ENCODE results near the gene S100A5. TPM values are rescaled to one million over a fixed set of nuclear protein-coding genes. Genes with fewer than 3 reads are reported as not detected.

S100A5 gene
- total and polyA plus RNA-seq, 10 of the 15 experiments (the other 5 are each of a cell fraction or from before 2014, with no cell fraction given) = 0.47 to 0.75 (median 0.56) TPM; not detected in 6

- TF ChIP-seq PRDM15 (CRISPR knock-in tag; IDR thresholded peaks at IDR 0.05) (no peak), CHD2 (IDR thresholded peaks at IDR 0.05; ENCODE audit: borderline replicate concordance, low read depth, low read length) (no peak), SPI1 (IDR thresholded peaks at IDR 0.05; ENCODE audit: borderline replicate concordance, insufficient read depth, low read depth, low read length) (no peak), HSF1 (IDR thresholded peaks at IDR 0.05; ENCODE audit: low read depth, low read length) (no peak), STAT3 (IDR thresholded peaks at IDR 0.05; ENCODE audit: low read depth, low read length) (no peak), POU2F2 (IDR thresholded peaks at IDR 0.05; ENCODE audit: borderline replicate concordance, low read depth, low read length) (no peak), MYC (IDR thresholded peaks at IDR 0.05; ENCODE audit: insufficient read depth, insufficient read length, insufficient replicate concordance, low read length, severe bottlenecking) (no peak), MLLT1 (IDR thresholded peaks at IDR 0.05) (no peak), EP300 (IDR thresholded peaks at IDR 0.05; ENCODE audit: borderline replicate concordance in 1 of 2, control insufficient read depth in 1 of 2, low read depth in 2 of 2, low read length in 2 of 2) (no peak)
- TF ChIP-seq, protein P1, sequence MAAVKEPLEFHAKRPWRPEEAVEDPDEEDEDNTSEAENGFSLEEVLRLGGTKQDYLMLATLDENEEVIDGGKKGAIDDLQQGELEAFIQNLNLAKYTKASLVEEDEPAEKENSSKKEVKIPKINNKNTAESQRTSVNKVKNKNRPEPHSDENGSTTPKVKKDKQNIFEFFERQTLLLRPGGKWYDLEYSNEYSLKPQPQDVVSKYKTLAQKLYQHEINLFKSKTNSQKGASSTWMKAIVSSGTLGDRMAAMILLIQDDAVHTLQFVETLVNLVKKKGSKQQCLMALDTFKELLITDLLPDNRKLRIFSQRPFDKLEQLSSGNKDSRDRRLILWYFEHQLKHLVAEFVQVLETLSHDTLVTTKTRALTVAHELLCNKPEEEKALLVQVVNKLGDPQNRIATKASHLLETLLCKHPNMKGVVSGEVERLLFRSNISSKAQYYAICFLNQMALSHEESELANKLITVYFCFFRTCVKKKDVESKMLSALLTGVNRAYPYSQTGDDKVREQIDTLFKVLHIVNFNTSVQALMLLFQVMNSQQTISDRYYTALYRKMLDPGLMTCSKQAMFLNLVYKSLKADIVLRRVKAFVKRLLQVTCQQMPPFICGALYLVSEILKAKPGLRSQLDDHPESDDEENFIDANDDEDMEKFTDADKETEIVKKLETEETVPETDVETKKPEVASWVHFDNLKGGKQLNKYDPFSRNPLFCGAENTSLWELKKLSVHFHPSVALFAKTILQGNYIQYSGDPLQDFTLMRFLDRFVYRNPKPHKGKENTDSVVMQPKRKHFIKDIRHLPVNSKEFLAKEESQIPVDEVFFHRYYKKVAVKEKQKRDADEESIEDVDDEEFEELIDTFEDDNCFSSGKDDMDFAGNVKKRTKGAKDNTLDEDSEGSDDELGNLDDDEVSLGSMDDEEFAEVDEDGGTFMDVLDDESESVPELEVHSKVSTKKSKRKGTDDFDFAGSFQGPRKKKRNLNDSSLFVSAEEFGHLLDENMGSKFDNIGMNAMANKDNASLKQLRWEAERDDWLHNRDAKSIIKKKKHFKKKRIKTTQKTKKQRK (IDR thresholded peaks at IDR 0.05; ENCODE audit: low read depth, low read length) = no peak
- TF ChIP-seq, protein P2, sequence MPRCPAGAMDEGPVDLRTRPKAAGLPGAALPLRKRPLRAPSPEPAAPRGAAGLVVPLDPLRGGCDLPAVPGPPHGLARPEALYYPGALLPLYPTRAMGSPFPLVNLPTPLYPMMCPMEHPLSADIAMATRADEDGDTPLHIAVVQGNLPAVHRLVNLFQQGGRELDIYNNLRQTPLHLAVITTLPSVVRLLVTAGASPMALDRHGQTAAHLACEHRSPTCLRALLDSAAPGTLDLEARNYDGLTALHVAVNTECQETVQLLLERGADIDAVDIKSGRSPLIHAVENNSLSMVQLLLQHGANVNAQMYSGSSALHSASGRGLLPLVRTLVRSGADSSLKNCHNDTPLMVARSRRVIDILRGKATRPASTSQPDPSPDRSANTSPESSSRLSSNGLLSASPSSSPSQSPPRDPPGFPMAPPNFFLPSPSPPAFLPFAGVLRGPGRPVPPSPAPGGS (IDR thresholded peaks at IDR 0.05; ENCODE audit: borderline replicate concordance, insufficient read depth, low read depth, low read length, poor library complexity, severe bottlenecking) = no peak
Observed at GRCh38 chr1:153549741-153550397, 9.1 kb upstream of the S100A5 start (continued).

Data from GM12878 (cell line).